ENCODE data around the gene PTCD1. TPM values are rescaled to one million over a fixed set of nuclear protein-coding genes. Genes with fewer than 3 reads are reported as not detected.
"Not testable (repeated sequence)": the region's sequence is repeated elsewhere in the genome, so short reads cannot be mapped to it uniquely, and the experiment has no call there.

Gene PTCD1
- total RNA-seq, 1 experiment from 2014 or later: 15.0 TPM

GRCh38 chr7:99415513-99416127 is 23.0 kb downstream of the PTCD1 start:
- H3K27ac ChIP-seq (ENCODE audit: low read length); BruUV-seq (replicated peaks); POLR2A ChIA-PET; ATAC-seq; in situ Hi-C loops (cut with HindIII; ENCODE audit: low pct_unique_long_range_greater_than_20kb, low sequenced_read_pairs); H3K9me3 ChIP-seq (ENCODE audit: control insufficient read depth, insufficient read depth, low read depth, low read length); intact Hi-C loops (cut with micrococcal nuclease; ENCODE audit: unreplicated experiment); H3K4me3 ChIP-seq (ENCODE audit: low read depth in 2 of 2, low read length in 2 of 2); H3K27me3 ChIP-seq (ENCODE audit: control insufficient read depth, insufficient read depth, low read length); H3K4me1 ChIP-seq (ENCODE audit: control insufficient read depth, insufficient read depth, low read length): not testable (repeated sequence)
- peak; percentile 47 for DNase-seq (ENCODE audit: low read depth, low spot score)
- peak; percentile 90 for TF ChIP-seq CTCF (IDR thresholded peaks at IDR 0.05)
- H3K36me3 ChIP-seq (ENCODE audit: control insufficient read depth, insufficient read depth, low read length): peaks cover 22% of the 10 kb centered on the region
- CTCF ChIA-PET: interaction anchor here (0.6 to 0.8 kb wide), 3 partner anchors 13 to 43 kb away, joined by 3 to 9 read pairs (median 3); no protein-coding TSS in a partner anchor

DNA sequence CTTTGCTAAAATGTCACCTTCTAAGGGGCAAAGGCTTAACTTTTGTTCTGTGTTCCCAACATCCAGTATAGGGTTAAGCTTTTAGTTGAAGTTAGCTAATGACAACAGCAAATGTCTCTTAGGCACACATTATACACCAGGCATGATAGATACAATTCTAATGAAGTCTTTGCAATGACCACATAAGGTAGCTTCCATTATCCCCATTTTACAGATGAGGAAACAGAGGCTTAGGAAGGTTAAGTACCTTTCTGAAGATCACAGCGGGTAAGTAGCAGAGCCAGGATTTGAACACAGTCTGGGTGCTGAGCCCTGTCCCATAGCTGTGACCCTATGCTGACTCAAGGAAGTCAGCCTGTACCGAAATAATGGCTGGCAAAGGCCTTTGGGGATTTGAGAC is 28.0 kb downstream of the PTCD1 start:
- TSS peak; percentile 65 for BruUV-seq (replicated peaks)

More for the DNA sequence above, 28.0 kb downstream of the PTCD1 start:
- peak overlapping the region in 1 of 2 experiments; percentile 96; a peak in 2 of 4 replicates for H3K4me3 ChIP-seq (ENCODE audit: low read depth in 2 of 2, low read length in 2 of 2)
- H3K27ac ChIP-seq (ENCODE audit: low read length): no peak overlapping the region
- in situ Hi-C loops (cut with HindIII; ENCODE audit: low pct_unique_long_range_greater_than_20kb, low sequenced_read_pairs): no loop called here
- TF ChIP-seq CTCF (IDR thresholded peaks at IDR 0.05): no peak
- no peak for TF ChIP-seq REST (IDR thresholded peaks at IDR 0.05; ENCODE audit: insufficient read depth in 1 of 2, low read depth in 2 of 2, low read length in 1 of 2)
- no peak for TF ChIP-seq TCF7L2 (IDR thresholded peaks at IDR 0.05; ENCODE audit: low read depth, low read length)
- TF ChIP-seq POLR2AphosphoS5 (IDR thresholded peaks at IDR 0.05; ENCODE audit: low read depth, low read length): no peak
- TF ChIP-seq SIN3A (IDR thresholded peaks at IDR 0.05; ENCODE audit: borderline replicate concordance, insufficient read depth, low read depth, low read length): no peak
- H3K36me3 ChIP-seq (ENCODE audit: control insufficient read depth, insufficient read depth, low read length): peaks cover 28% of the 10 kb centered on the region
- POLR2A ChIA-PET: interaction anchor here (0.5 kb wide), 1 partner anchor 292 kb away, joined by 11 read pairs; no protein-coding TSS in a partner anchor
- no peaks in the 10 kb centered on the region for H3K9me3 ChIP-seq (ENCODE audit: control insufficient read depth, insufficient read depth, low read depth, low read length)
- CTCF ChIA-PET: no interaction called here
- no peaks in the 10 kb centered on the region for H3K27me3 ChIP-seq (ENCODE audit: control insufficient read depth, insufficient read depth, low read length)
- ATAC-seq (no peak), DNase-seq (ENCODE audit: low read depth, low spot score) (no peak)
- H3K4me1 ChIP-seq (ENCODE audit: control insufficient read depth, insufficient read depth, low read length): peaks cover 19% of the 10 kb centered on the region
- intact Hi-C loops (cut with micrococcal nuclease; ENCODE audit: unreplicated experiment): no loop called here

All from Panc1 (cell line).